Liver (tissue), 3 donors: Measurements from ENCODE around the gene RYR2.

ENCODE experiments used
- EGR1 ChIP-seq, 2 donors: IDR thresholded peaks; 2 replicates each; pipeline ENCODE4 v1.6.1; 2016 to 2018; ENCODE audit warnings: antibody characterized with exemption in 2 of 2, low read depth in 2 of 2
- FOXA1 ChIP-seq: IDR thresholded peaks from 2 replicates; pipeline ENCODE4 v1.6.1; 2016; ENCODE audit warnings: antibody characterized with exemption
- GABPA ChIP-seq, 2 donors: IDR thresholded peaks in 1 of 2; conservative IDR thresholded peaks in 1 of 2; 2 replicates each; pipeline ENCODE4 v1.6.1; 2016; ENCODE audit warnings: antibody characterized with exemption in 2 of 2, mild to moderate bottlenecking in 1 of 2, moderate library complexity in 1 of 2
- JUND ChIP-seq, 2 donors: IDR thresholded peaks; 2 replicates each; pipeline ENCODE4 v1.6.1; 2016; ENCODE audit warnings: antibody characterized with exemption in 2 of 2
- NR2F2 ChIP-seq: IDR thresholded peaks from 2 replicates; pipeline ENCODE4 v1.6.1; 2016; ENCODE audit warnings: antibody characterized with exemption
- RAD21 ChIP-seq, 2 donors: IDR thresholded peaks; 2 replicates each; pipeline ENCODE4 v1.6.1; 2016; ENCODE audit warnings: antibody characterized with exemption in 2 of 2, mild to moderate bottlenecking in 2 of 2
- RXRA ChIP-seq, 2 donors: IDR thresholded peaks; 2 replicates each; pipeline ENCODE4 v1.6.1; 2017 to 2018; ENCODE audit warnings: antibody characterized with exemption in 2 of 2, mild to moderate bottlenecking in 1 of 2
- SP1 ChIP-seq: IDR thresholded peaks from 2 replicates; pipeline ENCODE4 v1.6.1; 2018; ENCODE audit warnings: antibody characterized with exemption, mild to moderate bottlenecking
- TAF1 ChIP-seq: conservative IDR thresholded peaks from 2 replicates; pipeline ENCODE4 v1.6.1; 2016; ENCODE audit warnings: antibody characterized with exemption, mild to moderate bottlenecking
- YY1 ChIP-seq: IDR thresholded peaks from 2 replicates; pipeline ENCODE4 v1.6.1; 2016; ENCODE audit warnings: antibody characterized with exemption, mild to moderate bottlenecking
- TF ChIP-seq, protein P1 (sequence below): fragments of 150-350 bp; IDR thresholded peaks from 2 replicates; pipeline ENCODE4 v1.5.1; 2017; ENCODE audit warnings: improper control_type of control experiment, low read depth, low read length; ENCODE audit not compliant: missing input control
- TF ChIP-seq, protein P2 (sequence below): IDR thresholded peaks from 2 replicates; pipeline ENCODE4 v1.6.1; 2016; ENCODE audit warnings: antibody characterized with exemption
- TF ChIP-seq, protein P3 (sequence below): IDR thresholded peaks from 2 replicates; pipeline ENCODE4 v1.6.1; 2016; ENCODE audit warnings: antibody characterized with exemption
- TF ChIP-seq, protein P4 (sequence below): IDR thresholded peaks from 2 replicates; pipeline ENCODE4 v1.6.1; 2016; ENCODE audit warnings: antibody characterized with exemption, mild to moderate bottlenecking
- donor health status: healthy.
- donor health status: healthy.

DNA sequence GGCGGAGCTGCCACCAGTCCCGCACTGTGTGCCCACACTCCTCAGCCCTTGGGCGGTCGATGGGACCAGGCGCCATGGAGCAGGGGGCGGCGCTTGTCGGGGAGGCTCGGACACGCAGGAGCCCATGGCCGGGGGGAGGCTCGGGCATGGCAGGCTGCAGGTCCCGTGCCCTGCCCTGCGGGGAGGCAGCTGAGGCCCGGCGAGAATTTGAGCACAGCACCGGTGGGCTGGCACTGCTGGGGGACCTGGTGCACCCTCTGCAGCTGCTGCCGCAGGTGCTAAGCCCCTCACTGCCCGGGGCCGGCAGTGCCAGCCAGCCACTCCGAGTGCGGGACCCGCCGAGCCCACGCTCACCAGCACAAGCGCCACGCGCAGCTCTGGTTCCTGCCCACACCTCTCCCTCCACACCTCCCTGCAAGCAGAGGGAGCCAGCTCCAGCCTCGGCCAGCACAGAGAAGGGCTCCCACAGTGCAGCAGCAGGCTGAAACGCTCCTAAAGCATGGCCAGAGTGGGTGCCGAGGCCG is 267.7 kb downstream of the RYR2 start:
- TF ChIP-seq, protein P1, sequence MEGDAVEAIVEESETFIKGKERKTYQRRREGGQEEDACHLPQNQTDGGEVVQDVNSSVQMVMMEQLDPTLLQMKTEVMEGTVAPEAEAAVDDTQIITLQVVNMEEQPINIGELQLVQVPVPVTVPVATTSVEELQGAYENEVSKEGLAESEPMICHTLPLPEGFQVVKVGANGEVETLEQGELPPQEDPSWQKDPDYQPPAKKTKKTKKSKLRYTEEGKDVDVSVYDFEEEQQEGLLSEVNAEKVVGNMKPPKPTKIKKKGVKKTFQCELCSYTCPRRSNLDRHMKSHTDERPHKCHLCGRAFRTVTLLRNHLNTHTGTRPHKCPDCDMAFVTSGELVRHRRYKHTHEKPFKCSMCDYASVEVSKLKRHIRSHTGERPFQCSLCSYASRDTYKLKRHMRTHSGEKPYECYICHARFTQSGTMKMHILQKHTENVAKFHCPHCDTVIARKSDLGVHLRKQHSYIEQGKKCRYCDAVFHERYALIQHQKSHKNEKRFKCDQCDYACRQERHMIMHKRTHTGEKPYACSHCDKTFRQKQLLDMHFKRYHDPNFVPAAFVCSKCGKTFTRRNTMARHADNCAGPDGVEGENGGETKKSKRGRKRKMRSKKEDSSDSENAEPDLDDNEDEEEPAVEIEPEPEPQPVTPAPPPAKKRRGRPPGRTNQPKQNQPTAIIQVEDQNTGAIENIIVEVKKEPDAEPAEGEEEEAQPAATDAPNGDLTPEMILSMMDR, result no peak
- TF ChIP-seq EGR1 (IDR thresholded peaks at IDR 0.05; ENCODE audit: low read depth in 2 of 2), result no peak
- TF ChIP-seq, protein P2, sequence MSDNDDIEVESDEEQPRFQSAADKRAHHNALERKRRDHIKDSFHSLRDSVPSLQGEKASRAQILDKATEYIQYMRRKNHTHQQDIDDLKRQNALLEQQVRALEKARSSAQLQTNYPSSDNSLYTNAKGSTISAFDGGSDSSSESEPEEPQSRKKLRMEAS, result no peak
- no peak for TF ChIP-seq FOXA1
- TF ChIP-seq RXRA (IDR thresholded peaks at IDR 0.05), result no peak
- no peak for TF ChIP-seq TAF1
- no peak for TF ChIP-seq YY1
- TF ChIP-seq GABPA (IDR thresholded peaks at IDR 0.05 in 1 of 2, conservative IDR thresholded peaks at IDR 0.05 in 1 of 2), result no peak
- TF ChIP-seq, protein P3, sequence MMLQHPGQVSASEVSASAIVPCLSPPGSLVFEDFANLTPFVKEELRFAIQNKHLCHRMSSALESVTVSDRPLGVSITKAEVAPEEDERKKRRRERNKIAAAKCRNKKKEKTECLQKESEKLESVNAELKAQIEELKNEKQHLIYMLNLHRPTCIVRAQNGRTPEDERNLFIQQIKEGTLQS, result no peak
- TF ChIP-seq, protein P4, sequence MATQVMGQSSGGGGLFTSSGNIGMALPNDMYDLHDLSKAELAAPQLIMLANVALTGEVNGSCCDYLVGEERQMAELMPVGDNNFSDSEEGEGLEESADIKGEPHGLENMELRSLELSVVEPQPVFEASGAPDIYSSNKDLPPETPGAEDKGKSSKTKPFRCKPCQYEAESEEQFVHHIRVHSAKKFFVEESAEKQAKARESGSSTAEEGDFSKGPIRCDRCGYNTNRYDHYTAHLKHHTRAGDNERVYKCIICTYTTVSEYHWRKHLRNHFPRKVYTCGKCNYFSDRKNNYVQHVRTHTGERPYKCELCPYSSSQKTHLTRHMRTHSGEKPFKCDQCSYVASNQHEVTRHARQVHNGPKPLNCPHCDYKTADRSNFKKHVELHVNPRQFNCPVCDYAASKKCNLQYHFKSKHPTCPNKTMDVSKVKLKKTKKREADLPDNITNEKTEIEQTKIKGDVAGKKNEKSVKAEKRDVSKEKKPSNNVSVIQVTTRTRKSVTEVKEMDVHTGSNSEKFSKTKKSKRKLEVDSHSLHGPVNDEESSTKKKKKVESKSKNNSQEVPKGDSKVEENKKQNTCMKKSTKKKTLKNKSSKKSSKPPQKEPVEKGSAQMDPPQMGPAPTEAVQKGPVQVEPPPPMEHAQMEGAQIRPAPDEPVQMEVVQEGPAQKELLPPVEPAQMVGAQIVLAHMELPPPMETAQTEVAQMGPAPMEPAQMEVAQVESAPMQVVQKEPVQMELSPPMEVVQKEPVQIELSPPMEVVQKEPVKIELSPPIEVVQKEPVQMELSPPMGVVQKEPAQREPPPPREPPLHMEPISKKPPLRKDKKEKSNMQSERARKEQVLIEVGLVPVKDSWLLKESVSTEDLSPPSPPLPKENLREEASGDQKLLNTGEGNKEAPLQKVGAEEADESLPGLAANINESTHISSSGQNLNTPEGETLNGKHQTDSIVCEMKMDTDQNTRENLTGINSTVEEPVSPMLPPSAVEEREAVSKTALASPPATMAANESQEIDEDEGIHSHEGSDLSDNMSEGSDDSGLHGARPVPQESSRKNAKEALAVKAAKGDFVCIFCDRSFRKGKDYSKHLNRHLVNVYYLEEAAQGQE, result no peak
- no peak for TF ChIP-seq SP1
- TF ChIP-seq RAD21 (IDR thresholded peaks at IDR 0.05), result no peak
- TF ChIP-seq NR2F2, result no peak
- TF ChIP-seq JUND (IDR thresholded peaks at IDR 0.05), result no peak
